ENCODE results near the gene ECSIT.
A peak's percentile ranks its signal among the peaks of the same experiment; 100 is the strongest.
"Not testable (repeated sequence)": the region's sequence is repeated elsewhere in the genome, so short reads cannot be mapped to it uniquely, and the experiment has no call there.

The ECSIT gene

GRCh38 chr19:11473725-11474124 is 55.2 kb downstream of the ECSIT start:
- DNase-seq: no peak

DNA sequence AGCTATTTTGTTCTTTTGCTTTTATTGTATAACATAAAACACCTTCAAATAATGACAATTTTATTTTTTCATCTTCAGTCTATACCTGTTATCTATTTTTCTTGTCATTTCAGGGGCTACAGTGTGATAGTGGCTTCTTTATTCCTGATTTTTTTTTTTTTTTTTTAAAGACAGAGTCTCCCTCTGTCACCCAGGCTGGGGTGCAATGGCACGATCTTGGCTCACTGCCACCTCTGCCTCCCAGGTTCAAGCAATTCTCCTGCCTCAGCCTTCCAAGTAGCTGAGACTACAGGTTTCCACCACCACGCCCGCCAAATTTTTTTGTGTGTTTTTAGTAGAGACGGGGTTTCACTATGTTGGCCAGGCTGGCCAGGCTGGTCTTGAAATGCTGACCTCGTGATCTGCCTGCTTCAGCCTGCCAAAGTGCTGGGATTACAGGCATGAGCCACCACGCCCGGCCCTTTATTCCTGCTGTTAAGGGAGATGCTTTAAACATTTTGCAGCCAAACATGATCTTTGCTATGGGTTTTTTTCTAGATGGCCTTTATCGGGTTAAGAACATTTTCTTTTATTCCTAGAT is 60.6 kb downstream of the ECSIT start:
- DNase-seq: not testable (repeated sequence)

- DNase-seq: no peak
Observed at GRCh38 chr19:11465600-11465999, 63.3 kb downstream of the ECSIT start.

- no peak for DNase-seq
Observed at GRCh38 chr19:11464333-11465265, 64.3 kb downstream of the ECSIT start.

- no peak for DNase-seq
Observed at GRCh38 chr19:11463391-11463790, 65.5 kb downstream of the ECSIT start.

DNA sequence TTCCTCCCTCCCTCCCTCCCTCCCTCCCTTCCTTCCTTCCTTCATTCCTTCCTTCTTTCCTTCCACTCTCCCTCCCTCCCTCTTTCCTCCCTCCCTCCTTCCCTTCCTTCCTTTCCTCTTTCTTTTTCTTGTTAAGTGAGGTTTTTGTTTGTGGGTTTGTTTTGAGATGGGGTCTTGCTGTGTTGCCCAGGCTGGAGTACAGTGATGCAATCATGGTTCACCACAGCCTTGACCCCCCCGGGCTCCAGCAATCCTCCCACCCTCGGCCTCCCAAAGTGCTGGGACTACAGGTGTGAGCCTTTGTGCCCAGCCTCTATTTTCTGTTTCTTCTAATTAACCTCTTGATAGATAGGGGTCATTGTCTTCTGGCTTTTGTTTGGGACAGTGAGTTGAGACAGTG is 67.5 kb downstream of the ECSIT start:
- no peak for DNase-seq

- peak in 1 of 2 experiments; percentile 35 for DNase-seq
Observed at GRCh38 chr19:11460207-11460606, 68.7 kb downstream of the ECSIT start.

DNA sequence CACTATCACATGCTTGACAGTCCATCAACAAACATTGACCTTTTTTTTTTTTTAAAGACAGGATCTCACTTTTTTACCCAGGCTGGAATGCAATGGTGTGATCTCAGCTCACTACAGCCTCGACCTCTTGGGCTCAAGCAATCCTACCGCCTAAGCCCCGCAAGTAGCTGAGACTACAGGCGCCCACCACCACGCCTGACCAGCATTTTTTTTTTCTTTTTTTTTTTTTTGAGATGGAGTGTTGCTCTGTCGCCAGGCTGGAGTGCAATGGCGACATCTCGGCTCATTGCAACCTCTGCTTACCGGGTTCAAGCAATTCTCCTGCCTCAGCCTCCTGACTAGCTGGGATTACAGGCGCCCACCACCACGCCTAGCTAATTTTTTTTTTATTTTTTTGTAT is 70.0 kb downstream of the ECSIT start:
- DNase-seq: not testable (repeated sequence)

- DNase-seq: no peak
Observed at GRCh38 chr19:11458236-11458900, 70.6 kb downstream of the ECSIT start.

DNA sequence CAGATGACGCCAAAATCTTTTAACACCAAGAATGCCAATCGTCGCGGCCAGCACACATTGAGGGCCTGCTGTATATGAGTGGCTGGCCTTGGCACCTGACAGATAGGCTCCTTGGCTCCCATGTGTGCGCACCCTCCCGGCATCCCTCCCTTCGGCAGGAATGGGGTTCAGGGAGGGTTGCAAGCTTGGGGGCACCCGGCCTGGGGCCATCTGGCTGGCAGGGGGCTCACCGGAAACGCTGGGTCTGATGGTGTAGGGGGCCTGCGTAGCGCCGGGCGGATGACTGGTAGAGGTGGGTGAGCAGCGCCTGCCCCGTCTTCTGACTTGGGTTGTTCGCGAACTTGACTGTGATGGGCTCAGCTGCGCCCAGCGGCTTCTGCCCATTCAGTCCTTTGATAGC is 71.1 kb downstream of the ECSIT start:
- no peak for DNase-seq

DNA sequence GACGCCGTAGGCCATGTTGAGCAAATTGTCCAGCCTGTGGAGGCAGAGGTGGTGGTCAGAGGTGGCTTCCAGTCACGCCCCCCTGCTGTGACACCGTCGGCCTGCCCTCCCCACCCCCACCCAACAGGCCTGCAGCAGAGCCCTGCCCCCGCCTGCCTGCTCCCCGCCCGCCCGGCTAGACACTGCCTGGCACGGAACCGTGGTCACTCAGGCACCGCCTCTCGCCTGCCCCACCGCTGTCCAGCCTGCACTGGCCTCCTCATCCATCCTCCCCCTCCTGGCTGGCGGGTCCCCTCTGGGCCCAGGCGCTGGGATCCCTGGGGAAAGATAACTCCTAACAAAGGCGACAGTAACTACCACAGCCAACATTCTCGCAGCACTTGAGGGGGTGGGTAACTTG is 71.8 kb downstream of the ECSIT start:
- DNase-seq: no peak

- DNase-seq: no peak
Observed at GRCh38 chr19:11456659-11457058, 72.3 kb downstream of the ECSIT start.

Data from activated CD4-positive, alpha-beta T cell treated with anti-CD3 and anti-CD28 coated beads, Interleukin-2, amount 50 U/mL, for 48 hours (primary cell).